Neural progenitor cell (in vitro differentiated cells): Measurements from ENCODE around the gene PARD3B. TPM values are rescaled to one million over a fixed set of nuclear protein-coding genes. Genes with fewer than 3 reads are reported as not detected.

Source experiments
- DNase-seq: peaks from one replicate; pipeline ENCODE4 v3.0.0-alpha.2; 2016; ENCODE audit warnings: low spot score
- H2AFZ ChIP-seq: fragments of 200-600 bp; sonication (generic); replicated peaks from 2 replicates; pipeline ENCODE4 v1.6.1; 2016; ENCODE audit warnings: antibody characterized with exemption
- H3F3A ChIP-seq: fragments of 200-600 bp; sonication (generic); 2 replicates; pipeline ENCODE4 v1.6.1; 2016; ENCODE audit warnings: antibody characterized with exemption, low read depth
- H3K27ac ChIP-seq: fragments of 200-600 bp; sonication (generic); 2 replicates; pipeline ENCODE4 v1.5.1; 2016; ENCODE audit warnings: mild to moderate bottlenecking
- H3K27me3 ChIP-seq: fragments of 200-600 bp; sonication (generic); 2 replicates; pipeline ENCODE4 v1.6.1; 2016; ENCODE audit warnings: mild to moderate bottlenecking, moderate library complexity
- H3K36me3 ChIP-seq: fragments of 200-600 bp; sonication (generic); 2 replicates; pipeline ENCODE4 v1.5.1; 2016
- H3K4me1 ChIP-seq: fragments of 200-600 bp; sonication (generic); 2 replicates; pipeline ENCODE4 v1.6.1; 2016; ENCODE audit warnings: mixed run types
- H3K4me2 ChIP-seq: fragments of 200-600 bp; sonication (generic); 2 replicates; pipeline ENCODE4 v1.6.1; 2016
- H3K4me3 ChIP-seq: fragments of 200-600 bp; sonication (generic); 2 replicates; pipeline ENCODE4 v1.5.1; 2016
- H3K79me2 ChIP-seq: fragments of 200-600 bp; sonication (generic); 2 replicates; pipeline ENCODE4 v1.6.1; 2016; ENCODE audit warnings: low read depth
- H3K9ac ChIP-seq: fragments of 200-600 bp; sonication (generic); 2 replicates; pipeline ENCODE4 v1.6.1; 2016
- H3K9me3 ChIP-seq: fragments of 200-600 bp; sonication (generic); 2 replicates; pipeline ENCODE4 v1.5.1; 2016; ENCODE audit warnings: low read depth
- H4K20me1 ChIP-seq: fragments of 200-600 bp; sonication (generic); 2 replicates; pipeline ENCODE4 v1.6.1; 2016; ENCODE audit warnings: low read depth
- H3K27ac Mint-ChIP-seq: 3 replicates; pipeline ENCODE4 v1.8.0; 2021; ENCODE audit warnings: mixed read lengths
- H3K27me3 Mint-ChIP-seq: 2 replicates; pipeline ENCODE4 v1.8.0; 2022; ENCODE audit warnings: low read depth, mild to moderate bottlenecking, inconsistent platforms, moderate library complexity, mixed read lengths; ENCODE audit not compliant: insufficient read depth
- H3K36me3 Mint-ChIP-seq: 3 replicates; pipeline ENCODE4 v1.8.0; 2021; ENCODE audit warnings: mixed read lengths
- H3K4me1 Mint-ChIP-seq: 3 replicates; pipeline ENCODE4 v1.8.0; 2021; ENCODE audit warnings: mixed read lengths
- H3K4me3 Mint-ChIP-seq: 3 replicates; pipeline ENCODE4 v1.8.0; 2021; ENCODE audit warnings: mild to moderate bottlenecking, moderate library complexity, mixed read lengths
- H3K9me3 Mint-ChIP-seq: 3 replicates; pipeline ENCODE4 v1.8.0; 2020; ENCODE audit warnings: mixed read lengths
- CTCF ChIP-seq: fragments of 200-600 bp; sonication (generic); IDR thresholded peaks from 2 replicates; pipeline ENCODE4 v1.5.1; 2017; ENCODE audit warnings: antibody characterized with exemption, mild to moderate bottlenecking
- EZH2 ChIP-seq: fragments of 200-600 bp; sonication (generic); IDR thresholded peaks from 2 replicates; pipeline ENCODE4 v1.6.1; 2017; ENCODE audit warnings: antibody characterized with exemption, mild to moderate bottlenecking, moderate library complexity
- EZH2phosphoT487 ChIP-seq: fragments of 200-600 bp; sonication (generic); IDR thresholded peaks from 2 replicates; pipeline ENCODE4 v1.6.1; 2017; ENCODE audit warnings: antibody characterized with exemption
- total RNA-seq: library from RNA; depleted of rRNA; stranded (reverse); fragments of >200 nt; gene quantifications from 2 replicates; pipeline ENCODE4 v1.2.3, GENCODE V29; 2015; ENCODE audit warnings: low replicate concordance

The PARD3B gene
- total RNA-seq, 1 donor from 2014 or later, result 8.4 TPM

GRCh38 chr2:204535764-204536163 lies 9.5 kb upstream of the PARD3B start:
- no peaks in the 10 kb centered on the region for H3K4me1 Mint-ChIP-seq
- Histone ChIP-seq H3K9ac (no peak overlapping the region), H3K27me3 (no peaks in the 10 kb centered on the region), H3K4me2 (no peak overlapping the region), H3F3A (peaks cover 12% of the 10 kb centered on the region), H3K4me3 (no peak overlapping the region), H4K20me1 (no peaks in the 10 kb centered on the region), H3K36me3 (no peaks in the 10 kb centered on the region), H3K4me1 (peaks cover 28% of the 10 kb centered on the region), H3K27ac (no peak overlapping the region), H3K9me3 (no peaks in the 10 kb centered on the region), H3K79me2 (no peaks in the 10 kb centered on the region), H2AFZ (no peak overlapping the region)
- H3K36me3 Mint-ChIP-seq, result no peaks in the 10 kb centered on the region
- peak overlapping the region; percentile 0 for H3K27ac Mint-ChIP-seq
- no peak for TF ChIP-seq CTCF
- no peak for TF ChIP-seq EZH2phosphoT487
- no peak for TF ChIP-seq EZH2
- peaks cover 7% of the 10 kb centered on the region for H3K27me3 Mint-ChIP-seq
- no peak overlapping the region for H3K4me3 Mint-ChIP-seq
- no peaks in the 10 kb centered on the region for H3K9me3 Mint-ChIP-seq
- no peak for DNase-seq

DNA sequence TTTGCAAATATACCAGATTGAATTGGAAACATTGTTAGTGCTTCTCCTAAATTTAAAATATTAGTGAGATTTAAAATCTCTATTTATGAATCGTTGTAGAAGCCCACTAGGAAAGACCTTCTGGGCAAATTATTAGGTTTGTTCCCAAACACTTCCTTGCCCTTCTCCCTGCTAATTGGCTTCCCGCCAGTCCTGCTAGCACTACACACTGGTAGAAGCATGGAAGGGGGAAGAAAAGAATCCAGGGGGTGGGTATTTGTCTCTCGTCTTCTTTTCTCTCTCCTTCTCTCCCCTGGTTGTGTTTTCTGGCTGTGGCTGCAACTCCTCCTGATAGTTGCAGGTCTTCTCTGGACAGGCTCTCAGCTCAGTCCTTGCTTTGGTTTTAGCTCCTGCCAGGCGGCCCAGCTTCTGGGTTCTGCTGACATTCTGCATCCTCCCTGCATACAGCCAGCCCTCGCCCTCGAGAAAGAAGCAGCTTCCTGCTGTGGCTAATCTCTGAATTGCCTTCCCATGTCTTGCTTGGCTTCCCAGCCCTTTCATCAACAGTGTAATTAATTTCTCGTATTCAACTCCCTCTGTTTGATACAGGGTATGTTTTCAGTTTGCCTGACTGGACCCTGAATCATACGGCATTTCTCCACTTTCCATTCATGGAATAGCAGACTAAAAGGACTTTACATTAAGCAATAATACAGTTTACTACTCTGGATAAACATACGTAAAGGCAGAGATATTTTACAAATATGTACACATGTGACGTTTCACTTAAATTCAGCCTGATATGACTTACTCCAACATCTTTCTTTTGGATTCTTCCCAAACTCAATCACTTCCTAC lies 6.9 kb upstream of the PARD3B start:
- peak; percentile 63 for DNase-seq
- peaks cover 2% of the 10 kb centered on the region for H3K27me3 Mint-ChIP-seq
- H4K20me1 ChIP-seq, result no peaks in the 10 kb centered on the region
- no peaks in the 10 kb centered on the region for H3K36me3 ChIP-seq
- H3K4me3 ChIP-seq, result peak overlapping the region; percentile 25
- TF ChIP-seq EZH2phosphoT487 (no peak), CTCF (no peak)
- H3K27me3 ChIP-seq, result peaks cover 10% of the 10 kb centered on the region
- H3K4me1 ChIP-seq, result peaks cover 21% of the 10 kb centered on the region
- H3K79me2 ChIP-seq, result no peaks in the 10 kb centered on the region
- H2AFZ ChIP-seq, result peak overlapping the region; percentile 76
- no peaks in the 10 kb centered on the region for H3K36me3 Mint-ChIP-seq
- peaks cover 12% of the 10 kb centered on the region for H3F3A ChIP-seq
- H3K9ac ChIP-seq, result no peak overlapping the region
- H3K4me1 Mint-ChIP-seq, result no peaks in the 10 kb centered on the region
- no peaks in the 10 kb centered on the region for H3K9me3 ChIP-seq
- no peak overlapping the region for H3K4me3 Mint-ChIP-seq
- H3K9me3 Mint-ChIP-seq, result no peaks in the 10 kb centered on the region
- no peak overlapping the region for H3K27ac Mint-ChIP-seq
- H3K27ac ChIP-seq, result peak overlapping the region; percentile 83
- H3K4me2 ChIP-seq, result peak overlapping the region; percentile 71

DNA sequence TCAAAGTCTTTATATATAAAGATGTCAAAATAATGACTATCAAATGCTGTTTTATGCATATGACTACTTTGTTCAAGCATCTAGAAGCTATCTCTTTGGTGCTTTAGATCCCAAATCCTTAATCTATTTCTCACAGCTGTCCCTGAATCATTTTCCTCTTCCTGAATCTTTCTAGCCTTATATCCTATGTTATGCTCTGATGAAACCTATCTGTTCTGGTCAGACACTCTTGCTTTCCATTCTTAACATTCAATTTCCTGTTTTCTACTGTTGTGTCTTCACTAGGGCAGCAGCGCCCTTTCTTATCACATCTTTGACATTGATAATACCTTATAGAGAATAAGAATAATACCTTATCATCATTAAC lies 6.3 kb upstream of the PARD3B start:
- Histone ChIP-seq H3K9me3 (no peaks in the 10 kb centered on the region), H3F3A (peaks cover 12% of the 10 kb centered on the region), H3K9ac (no peak overlapping the region), H3K27ac (no peak overlapping the region), H3K4me2 (peak overlapping the region; percentile 71), H3K79me2 (no peaks in the 10 kb centered on the region), H2AFZ (no peak overlapping the region), H4K20me1 (no peaks in the 10 kb centered on the region), H3K4me1 (peaks cover 21% of the 10 kb centered on the region), H3K27me3 (peaks cover 17% of the 10 kb centered on the region), H3K36me3 (no peaks in the 10 kb centered on the region), H3K4me3 (no peak overlapping the region)
- no peak overlapping the region for H3K4me3 Mint-ChIP-seq
- no peaks in the 10 kb centered on the region for H3K4me1 Mint-ChIP-seq
- no peaks in the 10 kb centered on the region for H3K9me3 Mint-ChIP-seq
- DNase-seq, result no peak
- peaks cover 2% of the 10 kb centered on the region for H3K27me3 Mint-ChIP-seq
- TF ChIP-seq EZH2 (no peak), EZH2phosphoT487 (no peak), CTCF (no peak)
- no peak overlapping the region for H3K27ac Mint-ChIP-seq
- H3K36me3 Mint-ChIP-seq, result no peaks in the 10 kb centered on the region
